ENCODE results near the gene CAVIN2. TPM values are rescaled to one million over a fixed set of nuclear protein-coding genes. Genes with fewer than 3 reads are reported as not detected.

The CAVIN2 gene
- total RNA-seq, 1 experiment from 2014 or later = 0.28 TPM

DNA sequence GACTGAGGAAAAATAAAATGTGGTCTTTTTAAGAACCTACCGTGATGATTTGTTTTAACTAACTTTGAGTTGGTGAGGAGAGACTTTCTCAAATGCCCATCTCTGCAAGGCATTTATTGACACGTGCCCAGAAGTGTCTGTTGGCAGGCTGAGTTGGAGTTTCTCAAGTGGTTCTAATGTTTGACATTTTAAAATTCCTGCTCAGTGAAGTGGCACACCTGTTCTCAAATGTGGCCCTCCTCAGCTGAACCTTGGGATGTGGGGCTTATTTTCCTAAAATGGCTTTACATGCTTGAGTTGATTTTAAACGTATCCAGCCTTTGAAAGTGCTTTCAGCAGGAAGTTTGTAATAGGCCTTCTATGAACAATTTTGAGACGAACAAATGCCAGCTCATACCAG, 876 bp upstream of the CAVIN2 start:
- DNase-seq (ENCODE audit: low spot score) = no peak
- H3K4me1 Mint-ChIP-seq = peaks cover 44% of the 10 kb centered on the region
- no peak for ATAC-seq
- no peak overlapping the region for H3K4me3 Mint-ChIP-seq
- CTCF ChIA-PET = interaction anchor here (0.8 to 2.0 kb wide), 2 partner anchors 12 to 23 kb away, joined by 3 to 6 read pairs; no protein-coding TSS in a partner anchor
- no peaks in the 10 kb centered on the region; the same call in 1 of the 2 replicates for H3K27me3 Mint-ChIP-seq (ENCODE audit: low read depth)
- no peaks in the 10 kb centered on the region for H3K9me3 Mint-ChIP-seq
- TF ChIP-seq, protein P1, sequence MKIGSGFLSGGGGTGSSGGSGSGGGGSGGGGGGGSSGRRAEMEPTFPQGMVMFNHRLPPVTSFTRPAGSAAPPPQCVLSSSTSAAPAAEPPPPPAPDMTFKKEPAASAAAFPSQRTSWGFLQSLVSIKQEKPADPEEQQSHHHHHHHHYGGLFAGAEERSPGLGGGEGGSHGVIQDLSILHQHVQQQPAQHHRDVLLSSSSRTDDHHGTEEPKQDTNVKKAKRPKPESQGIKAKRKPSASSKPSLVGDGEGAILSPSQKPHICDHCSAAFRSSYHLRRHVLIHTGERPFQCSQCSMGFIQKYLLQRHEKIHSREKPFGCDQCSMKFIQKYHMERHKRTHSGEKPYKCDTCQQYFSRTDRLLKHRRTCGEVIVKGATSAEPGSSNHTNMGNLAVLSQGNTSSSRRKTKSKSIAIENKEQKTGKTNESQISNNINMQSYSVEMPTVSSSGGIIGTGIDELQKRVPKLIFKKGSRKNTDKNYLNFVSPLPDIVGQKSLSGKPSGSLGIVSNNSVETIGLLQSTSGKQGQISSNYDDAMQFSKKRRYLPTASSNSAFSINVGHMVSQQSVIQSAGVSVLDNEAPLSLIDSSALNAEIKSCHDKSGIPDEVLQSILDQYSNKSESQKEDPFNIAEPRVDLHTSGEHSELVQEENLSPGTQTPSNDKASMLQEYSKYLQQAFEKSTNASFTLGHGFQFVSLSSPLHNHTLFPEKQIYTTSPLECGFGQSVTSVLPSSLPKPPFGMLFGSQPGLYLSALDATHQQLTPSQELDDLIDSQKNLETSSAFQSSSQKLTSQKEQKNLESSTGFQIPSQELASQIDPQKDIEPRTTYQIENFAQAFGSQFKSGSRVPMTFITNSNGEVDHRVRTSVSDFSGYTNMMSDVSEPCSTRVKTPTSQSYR (CRISPR knock-in tag; IDR thresholded peaks at IDR 0.05) = no peak
- no peak for TF ChIP-seq FOXP1 (CRISPR knock-in tag; IDR thresholded peaks at IDR 0.05; ENCODE audit: borderline replicate concordance)
- TF ChIP-seq GABPB1 (CRISPR knock-in tag; IDR thresholded peaks at IDR 0.05) = no peak
- TF ChIP-seq, protein P2, sequence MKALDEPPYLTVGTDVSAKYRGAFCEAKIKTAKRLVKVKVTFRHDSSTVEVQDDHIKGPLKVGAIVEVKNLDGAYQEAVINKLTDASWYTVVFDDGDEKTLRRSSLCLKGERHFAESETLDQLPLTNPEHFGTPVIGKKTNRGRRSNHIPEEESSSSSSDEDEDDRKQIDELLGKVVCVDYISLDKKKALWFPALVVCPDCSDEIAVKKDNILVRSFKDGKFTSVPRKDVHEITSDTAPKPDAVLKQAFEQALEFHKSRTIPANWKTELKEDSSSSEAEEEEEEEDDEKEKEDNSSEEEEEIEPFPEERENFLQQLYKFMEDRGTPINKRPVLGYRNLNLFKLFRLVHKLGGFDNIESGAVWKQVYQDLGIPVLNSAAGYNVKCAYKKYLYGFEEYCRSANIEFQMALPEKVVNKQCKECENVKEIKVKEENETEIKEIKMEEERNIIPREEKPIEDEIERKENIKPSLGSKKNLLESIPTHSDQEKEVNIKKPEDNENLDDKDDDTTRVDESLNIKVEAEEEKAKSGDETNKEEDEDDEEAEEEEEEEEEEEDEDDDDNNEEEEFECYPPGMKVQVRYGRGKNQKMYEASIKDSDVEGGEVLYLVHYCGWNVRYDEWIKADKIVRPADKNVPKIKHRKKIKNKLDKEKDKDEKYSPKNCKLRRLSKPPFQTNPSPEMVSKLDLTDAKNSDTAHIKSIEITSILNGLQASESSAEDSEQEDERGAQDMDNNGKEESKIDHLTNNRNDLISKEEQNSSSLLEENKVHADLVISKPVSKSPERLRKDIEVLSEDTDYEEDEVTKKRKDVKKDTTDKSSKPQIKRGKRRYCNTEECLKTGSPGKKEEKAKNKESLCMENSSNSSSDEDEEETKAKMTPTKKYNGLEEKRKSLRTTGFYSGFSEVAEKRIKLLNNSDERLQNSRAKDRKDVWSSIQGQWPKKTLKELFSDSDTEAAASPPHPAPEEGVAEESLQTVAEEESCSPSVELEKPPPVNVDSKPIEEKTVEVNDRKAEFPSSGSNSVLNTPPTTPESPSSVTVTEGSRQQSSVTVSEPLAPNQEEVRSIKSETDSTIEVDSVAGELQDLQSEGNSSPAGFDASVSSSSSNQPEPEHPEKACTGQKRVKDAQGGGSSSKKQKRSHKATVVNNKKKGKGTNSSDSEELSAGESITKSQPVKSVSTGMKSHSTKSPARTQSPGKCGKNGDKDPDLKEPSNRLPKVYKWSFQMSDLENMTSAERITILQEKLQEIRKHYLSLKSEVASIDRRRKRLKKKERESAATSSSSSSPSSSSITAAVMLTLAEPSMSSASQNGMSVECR (CRISPR knock-in tag; IDR thresholded peaks at IDR 0.05; ENCODE audit: borderline replicate concordance) = no peak
- no peak for TF ChIP-seq NFATC4 (CRISPR knock-in tag; IDR thresholded peaks at IDR 0.05)
- TF ChIP-seq, protein P3, sequence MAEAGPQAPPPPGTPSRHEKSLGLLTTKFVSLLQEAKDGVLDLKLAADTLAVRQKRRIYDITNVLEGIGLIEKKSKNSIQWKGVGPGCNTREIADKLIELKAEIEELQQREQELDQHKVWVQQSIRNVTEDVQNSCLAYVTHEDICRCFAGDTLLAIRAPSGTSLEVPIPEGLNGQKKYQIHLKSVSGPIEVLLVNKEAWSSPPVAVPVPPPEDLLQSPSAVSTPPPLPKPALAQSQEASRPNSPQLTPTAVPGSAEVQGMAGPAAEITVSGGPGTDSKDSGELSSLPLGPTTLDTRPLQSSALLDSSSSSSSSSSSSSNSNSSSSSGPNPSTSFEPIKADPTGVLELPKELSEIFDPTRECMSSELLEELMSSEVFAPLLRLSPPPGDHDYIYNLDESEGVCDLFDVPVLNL (CRISPR knock-in tag; IDR thresholded peaks at IDR 0.05; ENCODE audit: borderline replicate concordance, low read depth) = no peak
- no peak for TF ChIP-seq ZNF317 (CRISPR knock-in tag; IDR thresholded peaks at IDR 0.05; ENCODE audit: borderline replicate concordance, low read depth)
- TF ChIP-seq, protein P4, sequence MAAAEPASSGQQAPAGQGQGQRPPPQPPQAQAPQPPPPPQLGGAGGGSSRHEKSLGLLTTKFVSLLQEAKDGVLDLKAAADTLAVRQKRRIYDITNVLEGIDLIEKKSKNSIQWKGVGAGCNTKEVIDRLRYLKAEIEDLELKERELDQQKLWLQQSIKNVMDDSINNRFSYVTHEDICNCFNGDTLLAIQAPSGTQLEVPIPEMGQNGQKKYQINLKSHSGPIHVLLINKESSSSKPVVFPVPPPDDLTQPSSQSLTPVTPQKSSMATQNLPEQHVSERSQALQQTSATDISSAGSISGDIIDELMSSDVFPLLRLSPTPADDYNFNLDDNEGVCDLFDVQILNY (CRISPR knock-in tag; IDR thresholded peaks at IDR 0.05) = no peak
- TF ChIP-seq ZBTB21 (CRISPR knock-in tag; IDR thresholded peaks at IDR 0.05; ENCODE audit: borderline replicate concordance) = no peak
- TF ChIP-seq GRHL2 (CRISPR knock-in tag; IDR thresholded peaks at IDR 0.05; ENCODE audit: insufficient replicate concordance, severe bottlenecking) = no peak
- no peak for TF ChIP-seq ZNF263 (CRISPR knock-in tag; IDR thresholded peaks at IDR 0.05; ENCODE audit: low read depth)
- TF ChIP-seq JUN (CRISPR knock-in tag; IDR thresholded peaks at IDR 0.05) = no peak
- TF ChIP-seq RORB (CRISPR knock-in tag; IDR thresholded peaks at IDR 0.05) = no peak
- TF ChIP-seq ZNF423 (CRISPR knock-in tag; IDR thresholded peaks at IDR 0.05) = no peak
- TF ChIP-seq ZNF671 (CRISPR knock-in tag; IDR thresholded peaks at IDR 0.05) = no peak
- TF ChIP-seq, protein P5, sequence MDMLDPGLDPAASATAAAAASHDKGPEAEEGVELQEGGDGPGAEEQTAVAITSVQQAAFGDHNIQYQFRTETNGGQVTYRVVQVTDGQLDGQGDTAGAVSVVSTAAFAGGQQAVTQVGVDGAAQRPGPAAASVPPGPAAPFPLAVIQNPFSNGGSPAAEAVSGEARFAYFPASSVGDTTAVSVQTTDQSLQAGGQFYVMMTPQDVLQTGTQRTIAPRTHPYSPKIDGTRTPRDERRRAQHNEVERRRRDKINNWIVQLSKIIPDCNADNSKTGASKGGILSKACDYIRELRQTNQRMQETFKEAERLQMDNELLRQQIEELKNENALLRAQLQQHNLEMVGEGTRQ (CRISPR knock-in tag; IDR thresholded peaks at IDR 0.05) = no peak
- TF ChIP-seq EMX1 (CRISPR knock-in tag; IDR thresholded peaks at IDR 0.05) = no peak
- TF ChIP-seq, protein P6, sequence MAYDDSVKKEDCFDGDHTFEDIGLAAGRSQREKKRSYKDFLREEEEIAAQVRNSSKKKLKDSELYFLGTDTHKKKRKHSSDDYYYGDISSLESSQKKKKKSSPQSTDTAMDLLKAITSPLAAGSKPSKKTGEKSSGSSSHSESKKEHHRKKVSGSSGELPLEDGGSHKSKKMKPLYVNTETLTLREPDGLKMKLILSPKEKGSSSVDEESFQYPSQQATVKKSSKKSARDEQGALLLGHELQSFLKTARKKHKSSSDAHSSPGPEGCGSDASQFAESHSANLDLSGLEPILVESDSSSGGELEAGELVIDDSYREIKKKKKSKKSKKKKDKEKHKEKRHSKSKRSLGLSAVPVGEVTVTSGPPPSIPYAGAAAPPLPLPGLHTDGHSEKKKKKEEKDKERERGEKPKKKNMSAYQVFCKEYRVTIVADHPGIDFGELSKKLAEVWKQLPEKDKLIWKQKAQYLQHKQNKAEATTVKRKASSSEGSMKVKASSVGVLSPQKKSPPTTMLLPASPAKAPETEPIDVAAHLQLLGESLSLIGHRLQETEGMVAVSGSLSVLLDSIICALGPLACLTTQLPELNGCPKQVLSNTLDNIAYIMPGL (CRISPR knock-in tag; IDR thresholded peaks at IDR 0.05) = no peak
- POLR2A ChIA-PET = no interaction called here
- no peak overlapping the region for H3K27ac Mint-ChIP-seq
- H3K36me3 Mint-ChIP-seq = no peaks in the 10 kb centered on the region
